Mesenchymal stem cell (in vitro differentiated cells and primary cell): Measurements from ENCODE around the gene PRKCD.
A peak's percentile ranks its signal among the peaks of the same experiment; 100 is the strongest.

Source experiments
- DNase-seq: peaks from one replicate; pipeline ENCODE4 v3.0.0-alpha.2; 2013
- H2AFZ ChIP-seq: one replicate; pipeline ENCODE4 v1.6.1; 2013; ENCODE audit warnings: low read depth, mild to moderate bottlenecking, control low read depth, inconsistent platforms, low read length, moderate library complexity
- H2AK5ac ChIP-seq: 2 replicates; pipeline ENCODE4 v1.6.1; 2013; ENCODE audit warnings: low read length, moderate library complexity, mild to moderate bottlenecking, inconsistent platforms; ENCODE audit not compliant: severe bottlenecking
- H2BK120ac ChIP-seq: one replicate; pipeline ENCODE4 v1.6.1; 2013; ENCODE audit warnings: low read depth, mild to moderate bottlenecking, inconsistent platforms, low read length, moderate library complexity
- H2BK12ac ChIP-seq, 2 experiments: one replicate each; pipeline ENCODE4 v1.6.1; 2013; ENCODE audit warnings: inconsistent platforms in 2 of 2, low read length in 2 of 2, mild to moderate bottlenecking in 2 of 2, moderate library complexity in 2 of 2, control low read depth in 1 of 2
- H2BK15ac ChIP-seq: one replicate; pipeline ENCODE4 v1.6.1; 2013; ENCODE audit warnings: mild to moderate bottlenecking, low read depth, inconsistent platforms; ENCODE audit not compliant: poor library complexity, severe bottlenecking
- H2BK5ac ChIP-seq: 2 replicates; pipeline ENCODE4 v1.6.1; 2013; ENCODE audit warnings: low read depth, mild to moderate bottlenecking, low read length, control low read depth, inconsistent platforms; ENCODE audit not compliant: poor library complexity, severe bottlenecking
- H3K14ac ChIP-seq, 2 experiments: one replicate each; pipeline ENCODE4 v1.6.1; 2013; ENCODE audit warnings: inconsistent platforms in 2 of 2, low read length in 2 of 2, control low read depth in 1 of 2, mild to moderate bottlenecking in 1 of 2, moderate library complexity in 1 of 2
- H3K18ac ChIP-seq, 2 experiments: one replicate each; pipeline ENCODE4 v1.6.1; 2013; ENCODE audit warnings: inconsistent platforms in 2 of 2, low read length in 2 of 2, control low read depth in 1 of 2, low read depth in 1 of 2, mild to moderate bottlenecking in 1 of 2
- H3K23ac ChIP-seq, 2 experiments: one replicate each; pipeline ENCODE4 v1.6.1; 2013; ENCODE audit warnings: inconsistent platforms in 2 of 2, low read length in 2 of 2, mild to moderate bottlenecking in 2 of 2, moderate library complexity in 2 of 2, control low read depth in 1 of 2
- H3K27ac ChIP-seq: 2 replicates; pipeline ENCODE4 v1.5.1; 2013; ENCODE audit warnings: mild to moderate bottlenecking, moderate library complexity, low read length, control low read depth, inconsistent platforms; ENCODE audit not compliant: poor library complexity, severe bottlenecking
- H3K27me3 ChIP-seq, 2 experiments: 2 replicates each; pipeline versions ENCODE4 v1.6.1 to v1.7.0; 2013; ENCODE audit warnings: low read length in 2 of 2, mild to moderate bottlenecking in 2 of 2, moderate library complexity in 2 of 2, control low read depth in 1 of 2, inconsistent platforms in 1 of 2; ENCODE audit not compliant: control insufficient read depth in 1 of 2, insufficient read depth in 1 of 2
- H3K36me3 ChIP-seq, 2 experiments: 2 replicates each; pipeline versions ENCODE4 v1.6.1 to v1.7.0; 2013; ENCODE audit warnings: low read length in 2 of 2, control low read depth in 1 of 2, inconsistent platforms in 1 of 2, low read depth in 1 of 2, mild to moderate bottlenecking in 1 of 2; ENCODE audit not compliant: insufficient read depth in 2 of 2, control insufficient read depth in 1 of 2
- H3K4ac ChIP-seq, 2 experiments: one replicate each; pipeline ENCODE4 v1.6.1; 2013; ENCODE audit warnings: inconsistent platforms in 2 of 2, low read length in 2 of 2, mild to moderate bottlenecking in 2 of 2, moderate library complexity in 2 of 2, control low read depth in 1 of 2, low read depth in 1 of 2
- H3K4me1 ChIP-seq: 2 replicates; pipeline ENCODE4 v1.6.1; 2013; ENCODE audit warnings: low read depth, low read length, control low read depth; ENCODE audit not compliant: control insufficient read depth, insufficient read depth
- H3K4me2 ChIP-seq: 2 replicates; pipeline ENCODE4 v1.6.1; 2013; ENCODE audit warnings: low read length, mild to moderate bottlenecking, inconsistent platforms; ENCODE audit not compliant: poor library complexity, severe bottlenecking
- H3K4me3 ChIP-seq, 2 experiments: 2 replicates each; pipeline versions ENCODE4 v1.5.1 to v1.7.0; 2013; ENCODE audit warnings: low read length in 2 of 2, mild to moderate bottlenecking in 2 of 2, control low read depth in 1 of 2, low read depth in 1 of 2; ENCODE audit not compliant: insufficient read depth in 1 of 2
- H3K79me1 ChIP-seq: replicated peaks from 2 replicates; pipeline ENCODE4 v1.6.1; 2013; ENCODE audit warnings: mild to moderate bottlenecking, control low read depth, low read length, inconsistent platforms; ENCODE audit not compliant: poor library complexity, severe bottlenecking
- H3K9ac ChIP-seq: 2 replicates; pipeline ENCODE4 v1.7.0; 2013; ENCODE audit warnings: mild to moderate bottlenecking, low read length, moderate library complexity
- H3K9me3 ChIP-seq: 2 replicates; pipeline ENCODE4 v1.7.0; 2013; ENCODE audit warnings: mild to moderate bottlenecking, low read length; ENCODE audit not compliant: control insufficient read depth
- H4K8ac ChIP-seq: one replicate; pipeline ENCODE4 v1.6.1; 2013; ENCODE audit warnings: inconsistent platforms, mild to moderate bottlenecking, low read length, moderate library complexity
- H4K91ac ChIP-seq: one replicate; pipeline ENCODE4 v1.6.1; 2013; ENCODE audit warnings: mild to moderate bottlenecking, low read length, inconsistent platforms
- WGBS: methylation state at CpG from one replicate; pipeline ENCODE4 v1.1.7; 2013; ENCODE audit warnings: mixed read lengths; 5-methylcytosine and 5-hydroxymethylcytosine counted together

Gene PRKCD

GRCh38 chr3:53151465-53151864 lies 9.5 kb upstream of the PRKCD start:
- H3K18ac ChIP-seq = no peak overlapping the region
- H2BK12ac ChIP-seq = no peak overlapping the region
- no peaks in the 10 kb centered on the region for H3K79me1 ChIP-seq
- no peak overlapping the region for H3K27ac ChIP-seq
- H3K4me1 ChIP-seq = peaks cover 10% of the 10 kb centered on the region
- H3K27me3 ChIP-seq = peaks cover 23 to 32% of the 10 kb centered on the region in 2 experiments
- H2AFZ ChIP-seq = no peak overlapping the region
- DNase-seq = no peak
- WGBS = 88% methylated on average over 4 of the region's 5 CpGs
- H2BK120ac ChIP-seq = no peak overlapping the region
- no peak overlapping the region for H3K14ac ChIP-seq
- no peak overlapping the region for H2BK5ac ChIP-seq
- no peak overlapping the region for H2AK5ac ChIP-seq
- no peak overlapping the region for H3K9ac ChIP-seq
- no peak overlapping the region for H4K8ac ChIP-seq
- H3K36me3 ChIP-seq = no peaks in the 10 kb centered on the region
- H3K4ac ChIP-seq = no peak overlapping the region
- H3K9me3 ChIP-seq = no peaks in the 10 kb centered on the region
- H3K23ac ChIP-seq = no peak overlapping the region
- no peak overlapping the region for H3K4me3 ChIP-seq
- H3K4me2 ChIP-seq = no peak overlapping the region
- no peak overlapping the region for H4K91ac ChIP-seq
- no peak overlapping the region for H2BK15ac ChIP-seq

- H2BK12ac ChIP-seq = no peak overlapping the region
- H3K4me3 ChIP-seq = no peak overlapping the region
- no peak overlapping the region for H4K8ac ChIP-seq
- no peaks in the 10 kb centered on the region for H3K79me1 ChIP-seq
- WGBS = 81% methylated on average over 20 of the region's 20 CpGs
- no peak overlapping the region for H3K18ac ChIP-seq
- no peaks in the 10 kb centered on the region for H3K36me3 ChIP-seq
- no peak overlapping the region for H3K27ac ChIP-seq
- no peak overlapping the region for H2BK15ac ChIP-seq
- peaks cover 14% of the 10 kb centered on the region for H3K4me1 ChIP-seq
- H2BK120ac ChIP-seq = no peak overlapping the region
- H3K4ac ChIP-seq = no peak overlapping the region
- peak overlapping the region in 1 of 2 experiments; percentile 36 for H3K14ac ChIP-seq
- H3K9me3 ChIP-seq = no peaks in the 10 kb centered on the region
- no peak overlapping the region for H3K4me2 ChIP-seq
- no peak overlapping the region for H2AFZ ChIP-seq
- H3K23ac ChIP-seq = no peak overlapping the region
- H3K27me3 ChIP-seq = peaks cover 29 to 38% of the 10 kb centered on the region in 2 experiments
- no peak overlapping the region for H4K91ac ChIP-seq
- no peak for DNase-seq
- H3K9ac ChIP-seq = no peak overlapping the region
- no peak overlapping the region for H2AK5ac ChIP-seq
- no peak overlapping the region for H2BK5ac ChIP-seq
Observed at GRCh38 chr3:53151870-53152660, 8.9 kb upstream of the PRKCD start.

- no peak overlapping the region for H2BK120ac ChIP-seq
- H3K14ac ChIP-seq = no peak overlapping the region
- H2BK5ac ChIP-seq = no peak overlapping the region
- H3K36me3 ChIP-seq = no peaks in the 10 kb centered on the region
- H3K9ac ChIP-seq = no peak overlapping the region
- H2BK12ac ChIP-seq = no peak overlapping the region
- H3K4me1 ChIP-seq = peaks cover 11% of the 10 kb centered on the region
- H2AFZ ChIP-seq = no peak overlapping the region
- H2BK15ac ChIP-seq = no peak overlapping the region
- no peak overlapping the region for H3K4me3 ChIP-seq
- H3K27me3 ChIP-seq = peaks cover 42 to 47% of the 10 kb centered on the region in 2 experiments
- H3K27ac ChIP-seq = no peak overlapping the region
- WGBS = 87% methylated on average over 3 of the region's 3 CpGs
- no peak overlapping the region for H4K8ac ChIP-seq
- H3K79me1 ChIP-seq = no peaks in the 10 kb centered on the region
- no peak for DNase-seq
- no peaks in the 10 kb centered on the region for H3K9me3 ChIP-seq
- no peak overlapping the region for H2AK5ac ChIP-seq
- no peak overlapping the region for H4K91ac ChIP-seq
- no peak overlapping the region for H3K18ac ChIP-seq
- H3K4me2 ChIP-seq = no peak overlapping the region
- H3K4ac ChIP-seq = no peak overlapping the region
- no peak overlapping the region for H3K23ac ChIP-seq
Observed at GRCh38 chr3:53153264-53153823, 7.7 kb upstream of the PRKCD start.

- WGBS = 71% methylated on average over 2 of the region's 6 CpGs
Observed at GRCh38 chr3:53153980-53154379, 7.0 kb upstream of the PRKCD start.

More at GRCh38 chr3:53153980-53154379, 7.0 kb upstream of the PRKCD start:
- Histone ChIP-seq H2AK5ac (no peak overlapping the region), H2BK12ac (no peak overlapping the region), H2BK5ac (no peak overlapping the region), H3K36me3 (no peaks in the 10 kb centered on the region), H2BK120ac (no peak overlapping the region), H3K4me3 (no peak overlapping the region), H2AFZ (no peak overlapping the region), H3K4me1 (peaks cover 11% of the 10 kb centered on the region), H3K9ac (no peak overlapping the region), H4K8ac (no peak overlapping the region), H3K79me1 (no peaks in the 10 kb centered on the region), H2BK15ac (no peak overlapping the region), H3K4ac (no peak overlapping the region), H3K27ac (no peak overlapping the region), H3K14ac (no peak overlapping the region), H3K4me2 (no peak overlapping the region), H3K27me3 (peaks cover 42 to 47% of the 10 kb centered on the region in 2 experiments), H3K9me3 (no peaks in the 10 kb centered on the region), H4K91ac (no peak overlapping the region), H3K23ac (no peak overlapping the region), H3K18ac (no peak overlapping the region)
- DNase-seq = no peak
